Activated CD4-positive, alpha-beta T cell treated with anti-CD3 and anti-CD28 coated beads for 1 hour (primary cell): ENCODE measurements around the gene GPR119.
"Not testable (repeated sequence)": the region's sequence is repeated elsewhere in the genome, so short reads cannot be mapped to it uniquely, and the experiment has no call there.

Experiments used
- DNase-seq: peaks from one replicate; pipeline ENCODE4 v3.0.0-alpha.2; 2020

Gene GPR119

DNA sequence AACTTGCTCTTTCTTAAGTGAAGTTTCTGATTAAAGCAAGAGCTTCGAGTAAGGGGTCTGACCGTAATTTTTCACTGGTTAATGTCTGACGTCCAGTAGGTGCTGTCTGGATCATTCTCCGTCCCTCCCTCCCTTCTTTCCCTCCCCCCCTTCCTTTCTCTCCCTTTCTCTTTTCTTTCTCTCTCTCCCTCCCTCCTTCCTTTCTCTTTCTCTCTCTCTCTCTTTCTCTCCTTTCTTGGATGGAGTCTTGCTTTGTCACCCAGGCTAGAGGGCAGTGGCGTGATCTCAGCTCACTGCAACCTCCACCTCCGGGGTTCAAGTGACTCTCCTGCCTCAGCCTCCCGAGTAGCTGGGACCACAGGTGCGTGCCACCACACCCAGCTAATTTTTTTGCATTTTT lies 46.6 kb downstream of the GPR119 start:
- not testable (repeated sequence) for DNase-seq

DNA sequence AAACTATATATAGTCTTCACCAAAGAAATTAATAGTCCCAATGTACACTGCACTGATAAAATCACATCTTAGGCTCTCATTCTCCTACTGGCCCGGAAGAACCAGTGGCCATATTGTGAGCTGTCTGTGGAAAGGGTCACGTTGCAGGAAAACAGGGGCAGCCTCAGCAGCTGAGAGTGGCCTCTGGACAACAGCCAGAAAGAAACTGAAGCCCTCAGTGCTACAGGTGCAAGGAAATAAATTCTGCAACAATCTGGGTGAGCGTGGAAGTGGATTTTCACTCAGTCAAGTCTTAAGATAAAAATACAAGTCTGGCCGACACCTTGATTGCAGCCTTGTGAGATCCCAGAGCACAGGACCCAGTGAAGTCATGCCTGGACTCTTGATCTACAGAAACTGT lies 48.9 kb downstream of the GPR119 start:
- no peak for DNase-seq
